K562 (cell line): Measurements from ENCODE around the gene CD14. TPM values are rescaled to one million over a fixed set of nuclear protein-coding genes. Genes with fewer than 3 reads are reported as not detected.

Experiments
- ARID2 ChIP-seq: fragments of 450-650 bp; IDR thresholded peaks from 2 replicates; pipeline ENCODE4 v1.6.1; 2017; ENCODE audit warnings: antibody characterized with exemption, mild to moderate bottlenecking
- BCLAF1 ChIP-seq, 2 experiments: fragments of 450-650 bp in 1 of 2; IDR thresholded peaks; 2 replicates each; pipeline ENCODE4 v1.6.1; 2011 to 2017; ENCODE audit warnings: low read depth in 2 of 2, antibody characterized with exemption in 1 of 2, borderline replicate concordance in 1 of 2, low read length in 1 of 2, mild to moderate bottlenecking in 1 of 2, mixed read lengths in 1 of 2; ENCODE audit not compliant: control insufficient read depth in 1 of 2
- GTF3C2 ChIP-seq: IDR thresholded peaks from 3 replicates; pipeline ENCODE4 v1.6.1; 2011; ENCODE audit warnings: borderline replicate concordance, mild to moderate bottlenecking, moderate library complexity; ENCODE audit not compliant: insufficient read length; ENCODE audit errors: extremely low read depth
- MTA2 ChIP-seq: fragments of 450-650 bp; IDR thresholded peaks from 2 replicates; pipeline ENCODE4 v1.6.1; 2016; ENCODE audit warnings: low read depth
- NR2C1 ChIP-seq, 2 experiments: fragments of 450-650 bp; IDR thresholded peaks; 2 replicates each; pipeline ENCODE4 v1.6.1; 2017; ENCODE audit warnings: mild to moderate bottlenecking in 2 of 2, antibody characterized with exemption in 1 of 2, inconsistent platforms in 1 of 2, missing compliant biosample characterization in 1 of 2, missing genetic modification characterization in 1 of 2
- RFX1 ChIP-seq: fragments of 450-650 bp; IDR thresholded peaks from 2 replicates; pipeline ENCODE4 v1.6.1; 2016; ENCODE audit warnings: mild to moderate bottlenecking, moderate library complexity
- SMARCA4 ChIP-seq: fragments of 450-650 bp; IDR thresholded peaks from 2 replicates; pipeline ENCODE4 v1.6.1; 2016
- SREBF2 ChIP-seq: sonication (generic); formaldehyde crosslinking; IDR thresholded peaks from 2 replicates; pipeline ENCODE4 v1.4.0; 2020; ENCODE audit warnings: mild to moderate bottlenecking, missing genetic modification reagents
- STAT6 ChIP-seq: sonication (generic); formaldehyde crosslinking; IDR thresholded peaks from 2 replicates; pipeline ENCODE4 v1.8.1; 2023; ENCODE audit warnings: mild to moderate bottlenecking, missing genetic modification reagents
- UBTF ChIP-seq, 2 experiments: IDR thresholded peaks; 2 replicates each; pipeline ENCODE4 v1.6.1; 2012; ENCODE audit warnings: improper control_type of control experiment in 2 of 2, low read depth in 2 of 2, low read length in 2 of 2, borderline replicate concordance in 1 of 2
- ZBED1 ChIP-seq: IDR thresholded peaks from 2 replicates; pipeline ENCODE4 v1.6.1; 2014
- ZBTB34 ChIP-seq: fragments of 250-450 bp; sonication (Bioruptor Pico); IDR thresholded peaks from 2 replicates; pipeline ENCODE4 v1.8.0; 2021; ENCODE audit warnings: mild to moderate bottlenecking, moderate library complexity
- ZC3H8 ChIP-seq: fragments of 450-650 bp; IDR thresholded peaks from 2 replicates; pipeline ENCODE4 v1.6.1; 2017
- polyA plus RNA-seq, 8 experiments: library from polyadenylated mRNA; depleted of rRNA in 4 of 8; stranded (reverse) in 5 of 8; unstranded in 3 of 8; fragments of >200 nt; fragmentation: Nextera tagmentation in 2 of 8; fragmentation: Illumina TruSeq in 1 of 8; extraction: Ambion mirVana in 2 of 8; extraction: Trizol in 1 of 8; gene quantifications; 2 replicates each; pipeline versions ENCODE4 v1.2.1 to v1.2.3, GENCODE V29; 2011 to 2014; ENCODE audit warnings: inconsistent platforms in 1 of 8, missing spikeins in 1 of 8
- total RNA-seq, 7 experiments: library from RNA; depleted of rRNA in 6 of 7; stranded (reverse); fragments of >200 nt in 6 of 7; fragmentation: Illumina TruSeq in 2 of 7; extraction: Trizol in 2 of 7; gene quantifications; 2 replicates each; pipeline versions ENCODE4 v1.2.1 to v1.2.3, GENCODE V29; 2011 to 2021; ENCODE audit warnings: low replicate concordance in 1 of 7

Gene CD14
- total and polyA plus RNA-seq, 9 of the 15 experiments (the other 6 are each of a cell fraction or from before 2014, with no cell fraction given): 0.07 to 0.47 (median 0.14) TPM; not detected in 2

- no peak for TF ChIP-seq ZBTB34 (CRISPR knock-in tag)
- TF ChIP-seq NR2C1 (IDR thresholded peaks at IDR 0.05): peak; percentile 71; the same call in 1 of the 2 replicates
- peak; percentile 58 for TF ChIP-seq NR2C1 (tag; IDR thresholded peaks at IDR 0.05)
- TF ChIP-seq SREBF2: no peak
- TF ChIP-seq BCLAF1 (IDR thresholded peaks at IDR 0.05; ENCODE audit: borderline replicate concordance in 1 of 2, control insufficient read depth in 1 of 2, low read depth in 2 of 2, low read length in 1 of 2): peak in 1 of 2 experiments; percentile 82; a peak in 1 of 4 replicates
- TF ChIP-seq UBTF (IDR thresholded peaks at IDR 0.05; ENCODE audit: borderline replicate concordance in 1 of 2, low read depth in 2 of 2, low read length in 2 of 2): peak; percentile 58 to 88; a peak in 3 of 4 replicates
- no peak for TF ChIP-seq MTA2
- no peak for TF ChIP-seq GTF3C2
- TF ChIP-seq STAT6: 0 out of 2 replicates have a peak, but pooled peaks have one; percentile 5
- 0 out of 2 replicates have a peak, but pooled peaks have one; percentile 14 for TF ChIP-seq ZBED1
- TF ChIP-seq ARID2: no peak
- peak; percentile 37; the same call in 1 of the 2 replicates for TF ChIP-seq SMARCA4
- no peak for TF ChIP-seq ZC3H8
- TF ChIP-seq RFX1: no peak
Observed at GRCh38 chr5:140664359-140665119, 31.6 kb upstream of the CD14 start, which contains the start of gene WDR55 (continued).
